Inferior parietal cortex (tissue), 1 donor: ENCODE data around the gene PRKAG1.
A peak's percentile ranks its signal among the peaks of the same experiment; 100 is the strongest.

ENCODE experiments used
- DNase-seq: peaks from one replicate; pipeline ENCODE4 v3.0.0-alpha.2; 2016; ENCODE audit errors: extremely low spot score

Gene PRKAG1

DNA sequence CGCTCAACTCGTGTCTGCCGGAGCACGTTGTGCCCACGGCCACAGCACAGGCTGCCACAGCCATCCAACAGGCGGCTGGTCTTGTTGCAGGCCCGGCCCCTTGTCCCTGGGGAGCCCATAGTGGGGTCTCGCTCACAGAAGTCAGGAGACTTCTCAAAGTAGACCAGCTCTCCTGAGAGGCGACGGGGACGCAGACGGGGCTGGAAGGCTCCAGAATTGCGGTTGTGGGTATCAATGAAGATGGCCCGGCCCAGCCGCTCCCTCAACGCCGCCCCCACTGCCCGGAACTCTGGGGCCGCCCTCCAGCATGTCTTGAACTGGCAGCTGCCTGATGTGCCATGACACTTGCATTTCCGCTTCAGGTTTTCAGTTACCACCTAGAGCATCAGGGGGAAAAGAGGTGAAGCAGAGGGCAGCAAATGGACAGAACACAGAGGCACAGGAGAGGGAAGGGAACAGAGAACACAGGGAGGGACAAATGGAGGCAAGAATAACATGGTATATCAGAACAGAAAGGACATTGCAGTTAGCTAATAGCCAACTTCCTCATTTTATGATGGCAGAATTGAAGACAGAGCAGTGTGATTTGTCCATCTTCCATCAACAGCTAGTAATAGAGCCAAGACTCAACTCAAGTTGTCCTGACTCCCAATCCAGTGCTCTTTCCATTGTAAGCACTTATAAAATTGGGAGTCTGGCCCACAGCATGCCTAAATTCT, 52.2 kb downstream of the PRKAG1 start:
- DNase-seq = no peak

DNA sequence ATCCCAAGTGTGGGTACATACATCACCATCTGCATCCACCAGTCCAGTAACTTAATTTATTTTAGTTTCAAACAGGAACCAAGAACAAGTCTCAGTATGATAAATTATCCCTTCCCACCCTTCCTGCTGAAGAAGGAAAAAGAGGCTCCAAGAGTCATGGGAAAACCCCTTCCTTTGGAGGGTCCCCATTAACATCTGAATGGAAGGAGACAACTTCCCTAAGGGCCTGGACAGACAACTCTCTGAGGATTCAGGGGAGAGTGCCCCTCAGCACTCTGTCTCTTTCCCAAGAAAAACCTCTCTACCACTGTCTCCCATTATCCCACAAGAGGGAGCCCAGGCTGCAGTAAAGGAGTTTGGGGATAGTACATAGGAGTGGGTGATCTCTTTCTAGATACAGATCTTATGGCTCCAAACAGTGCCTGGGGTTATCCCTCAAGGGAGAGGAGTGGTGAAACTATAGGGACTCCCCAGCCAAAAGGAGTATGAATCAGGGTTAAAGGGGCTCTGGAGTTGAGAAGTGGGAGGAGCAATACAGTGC, 53.2 kb downstream of the PRKAG1 start:
- no peak for DNase-seq

DNA sequence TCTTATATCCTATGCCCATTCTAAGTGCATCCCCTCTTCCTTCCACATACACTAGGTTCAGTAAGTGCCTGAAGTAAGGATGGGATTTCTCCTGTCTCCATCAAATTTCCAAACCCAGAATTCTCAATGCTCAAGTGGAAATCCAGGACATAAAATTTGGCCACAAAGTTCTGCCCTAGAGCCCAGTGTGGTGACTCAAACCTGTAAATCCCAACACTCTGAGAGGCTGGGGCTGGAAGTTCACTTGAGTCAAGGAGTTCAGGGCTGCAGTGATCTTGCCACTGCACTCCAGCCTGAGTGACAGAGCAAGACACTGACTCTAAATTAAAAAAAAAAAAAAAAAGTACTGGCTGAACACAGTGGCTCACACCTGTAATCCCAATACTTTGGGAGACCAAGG, 56.8 kb downstream of the PRKAG1 start:
- DNase-seq = no peak

DNA sequence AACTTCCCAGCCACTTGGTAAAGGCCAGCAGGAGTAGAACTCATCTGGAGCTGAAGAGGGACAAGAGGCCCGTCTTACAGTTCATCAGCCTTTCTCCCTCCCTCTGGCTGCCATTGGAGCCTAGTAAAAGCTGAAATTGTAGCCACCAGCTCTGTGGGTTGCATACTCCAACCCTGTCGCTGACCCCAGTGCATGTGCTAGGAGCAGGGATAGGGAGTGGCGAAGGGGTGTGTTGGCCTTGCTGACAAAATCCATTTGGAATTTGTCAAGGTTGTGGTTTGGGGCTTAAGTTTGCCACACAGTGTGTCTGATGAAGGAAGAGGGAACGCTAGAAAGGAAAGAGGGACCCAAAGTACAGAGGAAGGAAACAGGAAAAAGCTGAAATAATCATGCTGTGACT, 57.2 kb downstream of the PRKAG1 start:
- DNase-seq = no peak

DNA sequence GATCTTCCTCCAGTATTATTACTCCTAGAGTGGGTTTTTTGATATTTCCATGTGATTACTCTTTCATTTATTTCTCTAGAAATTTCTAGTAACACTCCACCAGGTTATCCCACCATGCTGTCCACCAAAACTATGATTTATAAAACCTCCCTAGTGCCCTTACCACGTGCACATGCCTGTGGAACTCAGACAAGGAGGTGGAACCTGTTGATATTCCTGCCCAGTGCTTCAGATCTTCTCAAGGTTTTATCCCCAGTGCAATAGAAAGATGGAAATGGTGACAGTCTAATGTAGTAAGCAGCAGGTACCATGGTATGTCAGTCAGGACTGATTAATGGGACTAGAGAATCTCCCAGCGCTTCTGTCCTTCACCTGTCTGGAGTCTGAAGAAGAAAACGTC, 57.7 kb downstream of the PRKAG1 start:
- DNase-seq = no peak

DNA sequence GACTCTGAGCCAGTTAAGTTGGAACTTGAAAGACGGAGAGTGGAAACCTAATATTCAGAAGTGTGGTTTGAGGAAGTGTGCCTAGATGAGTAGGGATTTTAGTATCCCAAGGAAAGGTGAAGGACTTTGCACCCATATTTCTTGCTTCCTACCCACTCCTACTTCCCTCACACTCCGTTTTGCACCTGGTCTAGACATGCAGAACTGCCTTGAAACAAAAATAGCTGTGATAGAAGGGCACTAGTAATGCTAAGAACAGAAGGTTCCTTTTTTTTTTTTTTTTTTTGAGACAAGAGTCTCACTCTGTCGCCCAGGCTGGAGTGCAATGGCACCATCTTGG, 60.6 kb downstream of the PRKAG1 start:
- no peak for DNase-seq

DNA sequence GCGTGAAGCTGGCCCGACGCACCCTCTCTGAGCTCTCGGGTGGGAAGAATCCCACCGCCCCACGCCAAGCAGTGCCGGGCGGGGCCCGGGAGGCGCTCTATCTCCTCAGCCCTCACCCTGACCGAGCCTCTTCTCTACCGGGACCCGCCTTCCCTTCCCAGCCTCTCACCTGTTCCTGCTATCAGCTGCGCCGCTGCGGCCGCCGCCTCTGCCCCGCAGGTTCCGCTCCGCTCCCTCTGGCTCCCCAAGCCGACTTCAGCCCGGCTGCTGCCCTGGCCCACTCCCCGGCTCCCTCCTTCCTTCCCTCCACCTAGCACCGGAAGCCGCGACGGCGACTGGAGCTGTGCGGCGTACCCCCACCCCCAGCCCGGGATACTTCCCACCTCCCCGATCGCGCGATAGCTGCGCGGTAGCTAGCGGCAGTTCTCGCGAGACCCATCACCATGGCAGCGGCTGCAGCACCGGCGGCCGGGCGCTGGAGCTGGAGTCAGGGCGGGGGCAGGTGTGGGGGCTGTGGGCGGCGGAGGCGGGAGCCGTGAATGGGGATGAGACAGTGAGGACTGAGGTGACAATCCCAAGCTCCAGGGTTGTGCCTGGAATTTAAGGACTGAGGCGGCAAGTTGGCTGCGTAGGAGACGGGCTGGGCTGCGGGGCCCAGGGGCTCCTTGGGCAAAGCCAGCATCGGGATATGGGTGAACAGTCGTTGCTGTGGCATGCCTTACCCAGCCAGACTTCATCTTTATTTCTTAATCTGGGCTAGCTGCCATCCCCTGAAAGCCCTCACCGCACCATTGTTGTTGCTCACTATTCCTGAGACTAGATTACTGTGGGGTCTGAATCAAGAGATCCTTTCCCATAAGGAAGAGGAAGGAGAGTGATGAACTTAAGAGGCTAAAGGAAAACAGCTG, 61.2 kb downstream of the PRKAG1 start, which contains the start of gene ARF3:
Gene ARF3, minus strand, starts transcription at position 347 of the 908 bp plus-strand sequence. CDS start 16,392 bp downstream, outside the sequence.
- peak; percentile 84 for DNase-seq

DNA sequence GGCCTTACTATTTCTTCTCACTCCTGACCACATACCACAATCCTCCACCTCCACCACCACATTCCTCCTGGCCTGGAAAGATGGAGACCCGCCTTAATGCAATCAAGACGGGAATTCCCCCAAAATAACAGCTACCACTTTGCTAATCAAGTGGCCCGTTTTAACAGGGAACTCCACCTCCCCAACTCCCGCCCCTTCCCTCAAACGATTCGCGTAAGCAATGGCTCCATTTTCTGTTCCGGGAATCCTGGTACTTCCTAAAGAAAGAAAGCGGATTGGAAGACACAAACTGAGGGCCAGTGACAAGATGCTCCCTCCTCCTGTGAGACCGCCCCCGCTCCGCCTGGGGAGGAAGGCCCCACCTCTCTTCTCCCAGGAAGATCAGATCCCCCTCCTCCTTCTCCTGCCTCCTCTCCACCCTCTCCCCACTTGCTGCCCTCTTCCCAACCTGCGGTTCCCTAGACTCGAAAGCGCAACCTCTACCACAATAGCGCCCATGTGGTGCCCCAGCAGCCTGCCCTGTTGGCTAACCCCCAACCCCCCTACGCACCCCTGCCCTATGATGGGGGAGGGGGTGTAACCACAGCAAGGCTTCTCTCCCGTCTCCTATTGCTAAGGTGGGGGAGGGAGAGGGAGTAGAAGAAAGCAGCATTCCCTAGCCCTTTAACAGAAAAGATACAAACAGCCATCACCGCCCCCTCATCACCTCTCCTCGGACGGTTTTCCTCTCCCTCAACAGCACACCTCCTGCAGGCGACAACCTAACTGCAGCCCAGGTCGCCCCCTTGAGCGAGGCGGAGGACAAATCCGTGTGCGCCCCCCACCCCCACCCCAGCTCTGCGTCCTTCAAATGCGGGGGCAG, 62.1 kb downstream of the PRKAG1 start:
- DNase-seq = peak; percentile 77

DNA sequence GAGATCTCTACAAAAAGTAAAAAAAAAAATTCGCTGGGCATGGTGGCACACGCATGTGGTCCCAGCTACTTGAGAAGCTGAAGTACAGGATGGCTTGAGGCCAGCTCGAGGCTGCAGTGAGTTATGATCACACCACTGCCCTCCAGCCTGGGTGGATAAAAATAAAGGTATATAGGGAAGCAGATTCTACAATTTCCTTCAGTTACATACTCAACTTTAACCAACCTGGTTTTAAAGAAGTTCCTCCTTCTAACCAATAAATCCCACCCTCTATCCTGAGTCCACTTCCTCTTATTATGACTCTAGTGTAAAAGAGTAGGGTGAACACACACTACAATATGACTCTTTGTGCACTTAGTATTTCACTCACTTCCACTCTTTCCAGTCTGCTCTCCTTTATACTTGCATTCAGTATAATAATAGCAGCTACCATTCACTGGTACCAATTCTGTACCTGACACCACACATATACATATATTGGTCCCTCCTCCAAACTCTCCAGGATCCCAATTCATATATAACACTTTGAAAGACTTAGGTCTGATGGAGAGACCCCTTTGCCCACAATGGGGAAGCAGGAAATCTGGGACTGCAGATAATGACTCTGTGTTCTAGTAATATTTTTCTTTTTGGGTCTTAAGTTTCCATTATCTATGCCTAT, 63.6 kb downstream of the PRKAG1 start:
- no peak for DNase-seq

DNA sequence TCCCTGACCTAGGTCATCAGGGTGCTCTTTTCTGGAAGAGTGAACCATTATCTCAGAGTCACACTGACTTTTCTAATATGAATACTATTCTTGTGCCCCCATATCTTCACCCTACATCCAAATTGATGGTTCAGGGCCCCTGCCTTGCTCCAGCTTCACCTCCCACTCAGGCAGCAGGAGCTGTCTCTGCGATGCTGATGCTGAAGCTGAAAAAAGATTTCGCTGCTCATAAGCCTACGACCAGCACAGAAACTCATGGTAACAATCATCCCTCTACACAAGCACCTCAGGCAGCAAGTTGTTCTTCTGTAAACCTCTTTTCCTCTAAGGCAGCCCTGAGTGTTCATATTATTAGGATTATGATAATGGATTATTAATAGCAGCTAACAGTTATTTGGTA, 64.5 kb downstream of the PRKAG1 start:
- DNase-seq = no peak

DNA sequence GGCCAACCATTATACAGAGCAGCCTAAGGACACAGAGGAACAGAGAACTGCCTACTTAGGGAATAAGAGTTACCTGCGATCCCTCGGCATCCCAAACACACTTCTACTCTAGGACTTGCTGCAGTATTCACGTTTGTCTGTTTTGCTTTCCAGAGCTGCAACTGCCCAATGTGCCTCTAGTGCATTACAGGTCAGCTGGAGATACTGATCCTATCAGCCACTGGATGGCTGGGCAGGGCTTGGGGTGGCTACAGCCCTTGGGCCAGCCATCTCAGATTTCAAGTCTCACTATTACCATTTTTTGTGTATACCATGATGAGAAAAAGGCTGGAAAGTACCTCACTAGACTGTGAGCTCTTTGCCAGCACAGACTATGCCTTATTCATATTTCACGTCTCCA, 65.9 kb downstream of the PRKAG1 start:
- no peak for DNase-seq
